ENCODE results near the gene HSD3B7. TPM values are rescaled to one million over a fixed set of nuclear protein-coding genes. Genes with fewer than 3 reads are reported as not detected.
"Not testable (repeated sequence)": the region's sequence is repeated elsewhere in the genome, so short reads cannot be mapped to it uniquely, and the experiment has no call there.

Gene HSD3B7
- total RNA-seq: 10 to 100 TPM; 19.0 to 20.9 TPM

- intact Hi-C loops (cut with DNase I): loop anchor here (2.0 to 10.0 kb wide), 5 partner anchors 112 to 882 kb away; partner anchors contain the start of gene ZNF843
- Histone ChIP-seq H3K4me1 (no peaks in the 10 kb centered on the region), H3K9me3 (no peaks in the 10 kb centered on the region), H3K27ac (peak within 1 kb of the TSS; percentile 53), H3K36me3 (peaks cover 4% of the 10 kb centered on the region), H3K9ac (ENCODE audit: low read depth in 2 of 2, low read length in 2 of 2) (peak within 1 kb of the TSS; percentile 70 to 76), H3K4me3 (peak within 1 kb of the TSS; percentile 56), H3K27me3 (no peaks in the 10 kb centered on the region)
- TF ChIP-seq, protein P1, sequence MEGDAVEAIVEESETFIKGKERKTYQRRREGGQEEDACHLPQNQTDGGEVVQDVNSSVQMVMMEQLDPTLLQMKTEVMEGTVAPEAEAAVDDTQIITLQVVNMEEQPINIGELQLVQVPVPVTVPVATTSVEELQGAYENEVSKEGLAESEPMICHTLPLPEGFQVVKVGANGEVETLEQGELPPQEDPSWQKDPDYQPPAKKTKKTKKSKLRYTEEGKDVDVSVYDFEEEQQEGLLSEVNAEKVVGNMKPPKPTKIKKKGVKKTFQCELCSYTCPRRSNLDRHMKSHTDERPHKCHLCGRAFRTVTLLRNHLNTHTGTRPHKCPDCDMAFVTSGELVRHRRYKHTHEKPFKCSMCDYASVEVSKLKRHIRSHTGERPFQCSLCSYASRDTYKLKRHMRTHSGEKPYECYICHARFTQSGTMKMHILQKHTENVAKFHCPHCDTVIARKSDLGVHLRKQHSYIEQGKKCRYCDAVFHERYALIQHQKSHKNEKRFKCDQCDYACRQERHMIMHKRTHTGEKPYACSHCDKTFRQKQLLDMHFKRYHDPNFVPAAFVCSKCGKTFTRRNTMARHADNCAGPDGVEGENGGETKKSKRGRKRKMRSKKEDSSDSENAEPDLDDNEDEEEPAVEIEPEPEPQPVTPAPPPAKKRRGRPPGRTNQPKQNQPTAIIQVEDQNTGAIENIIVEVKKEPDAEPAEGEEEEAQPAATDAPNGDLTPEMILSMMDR (IDR thresholded peaks at IDR 0.05): peak; percentile 89
- peak; percentile 95 for DNase-seq
Observed at GRCh38 chr16:30984669-30985400, at the start of gene HSD3B7. HSD3B7 (plus strand) TSS chr16:30985207; CDS start chr16:30985659, 452 bp downstream.

DNA sequence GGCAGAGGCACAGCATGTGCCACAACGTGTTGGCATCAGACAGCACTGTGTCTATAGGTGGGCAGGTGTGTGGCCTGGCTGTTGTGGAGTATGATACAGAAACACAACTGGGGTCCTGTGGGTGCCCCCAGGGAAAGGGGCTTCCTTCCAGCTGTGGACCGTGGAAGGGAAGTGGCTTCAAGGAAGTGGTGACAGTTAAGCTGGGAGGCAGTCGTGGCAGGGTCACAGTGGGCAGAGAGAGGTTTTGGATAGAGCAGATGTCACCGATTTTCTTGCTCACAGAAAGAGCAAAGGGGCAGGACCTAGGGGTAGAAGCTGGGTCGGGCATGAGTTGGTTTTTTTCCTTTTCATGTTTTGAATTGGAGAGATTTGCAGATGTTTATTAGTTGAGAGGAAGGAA, 47.3 kb upstream of the HSD3B7 start:
- Histone ChIP-seq H3K36me3 (no peaks in the 10 kb centered on the region), H3K27ac (no peak overlapping the region), H3K9me3 (no peaks in the 10 kb centered on the region), H3K9ac (ENCODE audit: low read depth in 2 of 2, low read length in 2 of 2) (no peak overlapping the region), H3K4me3 (no peak overlapping the region), H3K4me1 (peaks cover 7% of the 10 kb centered on the region), H3K27me3 (no peaks in the 10 kb centered on the region)
- no peak for DNase-seq
- TF ChIP-seq, protein P1 (IDR thresholded peaks at IDR 0.05): no peak
- intact Hi-C loops (cut with DNase I): no loop called here

- intact Hi-C loops (cut with DNase I); DNase-seq; H3K9me3 ChIP-seq; H3K4me3 ChIP-seq; H3K9ac ChIP-seq (ENCODE audit: low read depth in 2 of 2, low read length in 2 of 2); H3K27me3 ChIP-seq; H3K36me3 ChIP-seq; H3K27ac ChIP-seq: not testable (repeated sequence)
- peaks cover 10% of the 10 kb centered on the region for H3K4me1 ChIP-seq
Observed at GRCh38 chr16:30939571-30939970, 45.4 kb upstream of the HSD3B7 start.

DNA sequence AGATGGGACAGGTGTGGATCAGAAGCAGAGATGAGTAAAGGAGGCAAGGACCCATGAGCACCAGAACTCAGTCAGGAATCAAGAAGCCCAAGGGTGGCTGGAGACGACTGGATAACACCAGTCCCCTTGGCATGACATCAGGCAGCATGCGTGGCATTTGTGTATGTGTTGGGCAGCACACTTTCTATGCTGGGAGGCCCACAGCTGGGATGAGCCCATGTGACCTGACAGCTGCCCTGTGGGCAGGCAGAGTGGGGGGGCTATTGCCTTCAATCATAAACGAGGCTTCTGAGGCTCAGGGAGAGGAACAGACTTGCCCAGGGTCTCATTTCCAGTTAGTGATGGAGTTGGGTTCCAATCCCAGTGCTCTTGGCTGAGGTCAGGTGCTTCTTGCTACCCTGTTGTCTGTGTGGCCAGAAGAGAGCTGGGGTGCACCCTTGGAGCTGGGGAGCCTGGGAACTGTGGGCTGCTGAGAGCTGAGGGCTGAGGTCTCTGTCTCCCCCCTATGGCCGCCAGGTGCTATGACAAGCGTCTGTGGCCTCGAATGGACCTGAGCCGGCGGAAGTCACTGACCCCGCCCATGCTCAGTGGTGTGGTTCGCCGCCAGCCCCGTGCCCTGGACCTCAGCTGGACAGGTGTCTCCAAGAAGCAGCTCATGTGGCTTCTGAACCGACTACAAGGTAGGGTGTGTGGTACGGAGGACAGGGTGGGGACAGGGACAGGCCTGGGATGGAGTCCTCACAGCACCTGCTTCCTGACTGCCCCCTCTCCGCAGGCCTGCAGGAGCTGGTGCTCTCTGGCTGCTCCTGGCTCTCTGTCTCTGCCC, 43.2 kb upstream of the HSD3B7 start:
- peaks cover 10% of the 10 kb centered on the region for H3K4me1 ChIP-seq
- peak overlapping the region in 1 of 2 donors; percentile 32 for H3K9ac ChIP-seq (ENCODE audit: low read depth in 2 of 2, low read length in 2 of 2)
- H3K27ac ChIP-seq: peak overlapping the region; percentile 55
- intact Hi-C loops (cut with DNase I): no loop called here
- H3K27me3 ChIP-seq: no peaks in the 10 kb centered on the region
- H3K9me3 ChIP-seq: no peaks in the 10 kb centered on the region
- TF ChIP-seq, protein P1 (IDR thresholded peaks at IDR 0.05): peak; percentile 89
- no peak overlapping the region for H3K4me3 ChIP-seq
- DNase-seq: peak; percentile 84
- no peaks in the 10 kb centered on the region for H3K36me3 ChIP-seq

DNA sequence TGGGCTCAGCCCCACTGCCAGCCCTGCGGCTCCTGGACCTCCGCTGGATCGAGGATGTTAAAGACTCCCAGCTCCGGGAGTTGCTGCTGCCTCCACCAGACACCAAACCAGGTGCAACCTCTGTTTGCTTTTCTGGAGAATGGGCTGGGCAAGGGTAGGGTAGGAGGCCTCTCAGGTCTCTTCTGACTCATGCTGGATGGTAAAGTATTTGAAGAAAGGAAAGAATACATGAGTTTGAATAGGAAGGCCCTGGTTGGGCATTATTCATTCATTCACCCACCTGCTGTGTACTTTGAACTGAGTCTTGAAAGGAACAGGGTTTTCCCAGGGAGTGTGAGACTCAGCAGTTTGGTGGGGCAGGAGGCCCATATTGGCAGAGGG, 42.6 kb upstream of the HSD3B7 start:
- intact Hi-C loops (cut with DNase I): no loop called here
- Histone ChIP-seq H3K4me1 (peaks cover 10% of the 10 kb centered on the region), H3K27me3 (no peaks in the 10 kb centered on the region), H3K4me3 (no peak overlapping the region), H3K36me3 (no peaks in the 10 kb centered on the region), H3K9me3 (no peaks in the 10 kb centered on the region), H3K27ac (peak overlapping the region; percentile 55), H3K9ac (ENCODE audit: low read depth in 2 of 2, low read length in 2 of 2) (peak overlapping the region in 1 of 2 donors; percentile 32)
- TF ChIP-seq, protein P1 (IDR thresholded peaks at IDR 0.05): no peak
- peak; percentile 32 for DNase-seq
